ENCODE results near the gene CEP192. TPM values are rescaled to one million over a fixed set of nuclear protein-coding genes. Genes with fewer than 3 reads are reported as not detected.

CEP192 gene
- total and polyA plus RNA-seq, 10 of the 15 experiments (the other 5 are each of a cell fraction or from before 2014, with no cell fraction given) = 15.4 to 58.2 (median 29.6) TPM

- TF ChIP-seq, protein P1, sequence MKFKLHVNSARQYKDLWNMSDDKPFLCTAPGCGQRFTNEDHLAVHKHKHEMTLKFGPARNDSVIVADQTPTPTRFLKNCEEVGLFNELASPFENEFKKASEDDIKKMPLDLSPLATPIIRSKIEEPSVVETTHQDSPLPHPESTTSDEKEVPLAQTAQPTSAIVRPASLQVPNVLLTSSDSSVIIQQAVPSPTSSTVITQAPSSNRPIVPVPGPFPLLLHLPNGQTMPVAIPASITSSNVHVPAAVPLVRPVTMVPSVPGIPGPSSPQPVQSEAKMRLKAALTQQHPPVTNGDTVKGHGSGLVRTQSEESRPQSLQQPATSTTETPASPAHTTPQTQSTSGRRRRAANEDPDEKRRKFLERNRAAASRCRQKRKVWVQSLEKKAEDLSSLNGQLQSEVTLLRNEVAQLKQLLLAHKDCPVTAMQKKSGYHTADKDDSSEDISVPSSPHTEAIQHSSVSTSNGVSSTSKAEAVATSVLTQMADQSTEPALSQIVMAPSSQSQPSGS (IDR thresholded peaks at IDR 0.05; ENCODE audit: low read length) = no peak
- TF ChIP-seq MYC (IDR thresholded peaks at IDR 0.05; ENCODE audit: insufficient read depth, insufficient read length, insufficient replicate concordance, low read length, severe bottlenecking) = no peak
- TF ChIP-seq RUNX3 (IDR thresholded peaks at IDR 0.05; ENCODE audit: low read length) = no peak
Observed at GRCh38 chr18:12973562-12974213, 17.5 kb upstream of the CEP192 start (continued).

DNA sequence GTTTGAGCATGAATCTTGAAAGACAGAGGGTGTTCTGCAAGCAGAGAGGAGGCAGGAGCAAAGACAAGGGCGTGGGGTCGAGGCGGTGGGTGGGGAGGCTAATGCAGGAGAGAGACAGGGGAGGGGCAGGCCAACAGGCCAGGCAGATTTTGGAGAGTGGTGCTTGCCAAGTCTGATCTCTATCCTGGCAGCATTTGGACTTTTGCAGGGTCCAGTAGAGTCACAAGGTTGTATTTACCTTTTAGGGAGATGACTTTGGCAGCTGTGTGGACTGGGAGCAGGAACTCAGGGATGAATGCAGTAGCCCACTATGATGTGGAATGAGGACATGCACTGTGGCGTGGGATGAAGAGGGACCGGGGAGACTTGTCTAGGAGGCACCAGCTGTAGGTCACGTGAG, 15.7 kb upstream of the CEP192 start:
- WGBS (ENCODE audit: insufficient coverage, insufficient replicate concordance, low lambda C conversion rate, missing lambda C conversion rate) = 98% methylated on average over 6 of the region's 6 CpGs
- in situ Hi-C loops (cut with MboI) = no loop called here
- no peak for ATAC-seq
- FAIRE-seq = no peak
- SMC1A ChIA-PET (ENCODE audit: uncharacterized antibody, unreplicated experiment) = interaction anchor here (1.2 kb wide), 1 partner anchor 13 kb away, joined by 4 read pairs; no protein-coding TSS in a partner anchor
- POLR2A ChIA-PET = no interaction called here
- CTCF ChIA-PET = interaction anchor here (1.1 kb wide), 1 partner anchor 8 kb away, joined by 4 read pairs; no protein-coding TSS in a partner anchor
- no peak overlapping the region for H3K4me2 ChIP-seq (ENCODE audit: control insufficient read depth, insufficient read depth)
- no peak overlapping the region for H3K4me3 ChIP-seq
- RAD21 ChIA-PET (ENCODE audit: unreplicated experiment) = no interaction called here
- H3K36me3 ChIP-seq (ENCODE audit: control insufficient read depth in 2 of 2, insufficient read depth in 2 of 2, low read length in 1 of 2) = peaks cover 12% of the 10 kb centered on the region in 2 experiments; a peak in 3 of 4 replicates
- DNase-seq (ENCODE audit: low read depth, low spot score) = no peak
- no peak overlapping the region for H3K27ac ChIP-seq (ENCODE audit: control insufficient read depth, insufficient read depth)
- intact Hi-C loops (cut with micrococcal nuclease; ENCODE audit: unreplicated experiment) = no loop called here
- no peak overlapping the region for H3K9ac ChIP-seq (ENCODE audit: control insufficient read depth, insufficient read depth, low read length)
- no peak overlapping the region for H2AFZ ChIP-seq (ENCODE audit: control insufficient read depth, low read depth, low read length)
- no peaks in the 10 kb centered on the region for H3K27me3 ChIP-seq (replicated peaks in 1 of 2; ENCODE audit: control insufficient read depth in 2 of 2, insufficient read depth in 2 of 2, low read length in 1 of 2)
- H4K20me1 ChIP-seq (ENCODE audit: control insufficient read depth, insufficient read depth) = no peaks in the 10 kb centered on the region
- H3K4me1 ChIP-seq (ENCODE audit: control insufficient read depth, insufficient read depth, low read length) = no peaks in the 10 kb centered on the region
- H3K9me3 ChIP-seq (replicated peaks; ENCODE audit: control insufficient read depth, insufficient read depth, low read length) = no peaks in the 10 kb centered on the region
- BruUV-seq (replicated peaks) = no TSS peak
- no peaks in the 10 kb centered on the region for H3K79me2 ChIP-seq (ENCODE audit: control insufficient read depth, insufficient read depth, low read length)
- no peak for TF ChIP-seq E4F1 (IDR thresholded peaks at IDR 0.05; ENCODE audit: borderline replicate concordance, partially characterized antibody)
- TF ChIP-seq MXI1 (IDR thresholded peaks at IDR 0.05; ENCODE audit: low read depth, low read length) = no peak
- TF ChIP-seq PML (IDR thresholded peaks at IDR 0.05; ENCODE audit: low read length) = no peak
- TF ChIP-seq HDGF (IDR thresholded peaks at IDR 0.05) = no peak
- no peak for TF ChIP-seq CUX1 (IDR thresholded peaks at IDR 0.05; ENCODE audit: insufficient replicate concordance, low read depth, low read length)
- TF ChIP-seq CEBPB (IDR thresholded peaks at IDR 0.05; ENCODE audit: borderline replicate concordance in 1 of 2, low read depth in 2 of 2, low read length in 2 of 2) = no peak
- no peak for TF ChIP-seq ZSCAN29 (IDR thresholded peaks at IDR 0.05)
- no peak for TF ChIP-seq NFYA (IDR thresholded peaks at IDR 0.05; ENCODE audit: borderline replicate concordance, low read depth, low read length)
- no peak for TF ChIP-seq ZNF384 (IDR thresholded peaks at IDR 0.05; ENCODE audit: borderline replicate concordance, low read depth, low read length)
- no peak for TF ChIP-seq TCF12 (IDR thresholded peaks at IDR 0.05; ENCODE audit: low read depth, low read length)
